OCI-LY1 (cell line): ENCODE data around the gene MAP3K6.
"Not testable (repeated sequence)": the region's sequence is repeated elsewhere in the genome, so short reads cannot be mapped to it uniquely, and the experiment has no call there.

Experiments
- H2AFZ ChIP-seq: fragments of 200-600 bp; sonication (generic), shearing (Covaris generic); 2 replicates; pipeline ENCODE4 v1.6.0; 2014; ENCODE audit warnings: antibody characterized with exemption, mild to moderate bottlenecking, low read length
- H3F3A ChIP-seq: fragments of 200-600 bp; sonication (generic), shearing (Covaris generic); 2 replicates; pipeline ENCODE4 v1.6.0; 2014; ENCODE audit warnings: mild to moderate bottlenecking, antibody characterized with exemption, low read length, moderate library complexity; ENCODE audit not compliant: insufficient read depth
- H3K27ac ChIP-seq: fragments of 200-600 bp; sonication (generic); 2 replicates; pipeline ENCODE4 v1.5.1; 2014; ENCODE audit warnings: low read length, mixed run types, mild to moderate bottlenecking, low read depth; ENCODE audit not compliant: poor library complexity, severe bottlenecking
- H3K27me3 ChIP-seq: fragments of 200-600 bp; sonication (generic); 2 replicates; pipeline ENCODE4 v1.6.0; 2014; ENCODE audit warnings: antibody characterized with exemption, mild to moderate bottlenecking, low read length, moderate library complexity; ENCODE audit not compliant: insufficient read depth
- H3K36me3 ChIP-seq: fragments of 200-600 bp; sonication (generic); 2 replicates; pipeline ENCODE4 v1.6.1; 2014; ENCODE audit warnings: mild to moderate bottlenecking, antibody characterized with exemption, low read length, moderate library complexity, mixed read lengths; ENCODE audit not compliant: insufficient read depth
- H3K4me1 ChIP-seq: fragments of 200-600 bp; sonication (generic); 2 replicates; pipeline ENCODE4 v1.5.1; 2014; ENCODE audit warnings: mild to moderate bottlenecking, low read length, moderate library complexity; ENCODE audit not compliant: insufficient read depth, severe bottlenecking
- H3K4me2 ChIP-seq: fragments of 200-600 bp; sonication (generic), shearing (Covaris generic); 2 replicates; pipeline ENCODE4 v1.6.1; 2014; ENCODE audit warnings: low read length
- H3K4me3 ChIP-seq: fragments of 200-600 bp; sonication (generic); 2 replicates; pipeline ENCODE4 v1.5.1; 2014; ENCODE audit warnings: low read length, low read depth, mild to moderate bottlenecking, mixed read lengths; ENCODE audit not compliant: poor library complexity, severe bottlenecking
- H3K79me2 ChIP-seq: fragments of 200-600 bp; shearing (Covaris generic); 2 replicates; pipeline ENCODE4 v1.6.1; 2016; ENCODE audit warnings: mixed run types, low read length, mixed read lengths; ENCODE audit not compliant: insufficient read depth
- H3K9ac ChIP-seq: fragments of 200-600 bp; sonication (generic), shearing (Covaris generic); 2 replicates; pipeline ENCODE4 v1.6.1; 2014; ENCODE audit warnings: mild to moderate bottlenecking, low read length, mixed read lengths
- H3K9me2 ChIP-seq: fragments of 200-600 bp; sonication (generic), shearing (Covaris generic); 2 replicates; pipeline ENCODE4 v1.6.1; 2014; ENCODE audit warnings: low read depth, mild to moderate bottlenecking, low read length, mixed read lengths
- H3K9me3 ChIP-seq: fragments of 200-600 bp; shearing (Covaris generic); 2 replicates; pipeline ENCODE4 v1.6.1; 2014; ENCODE audit warnings: low read length, mixed read lengths
- H4K20me1 ChIP-seq: fragments of 200-600 bp; sonication (generic), shearing (Covaris generic); 2 replicates; pipeline ENCODE4 v1.6.0; 2016; ENCODE audit warnings: mild to moderate bottlenecking, low read length; ENCODE audit not compliant: insufficient read depth
- EZH2 ChIP-seq: fragments of 200-600 bp; sonication (generic), shearing (Covaris generic); IDR thresholded peaks from 2 replicates; pipeline ENCODE4 v1.8.0; 2017; ENCODE audit warnings: borderline replicate concordance, mixed run types, mild to moderate bottlenecking, antibody characterized with exemption, low read length, moderate library complexity, mixed read lengths
- TF ChIP-seq, protein P1 (sequence below): fragments of 200-600 bp; sonication (generic), shearing (Covaris generic); IDR thresholded peaks from 2 replicates; pipeline ENCODE4 v1.5.1; 2017; ENCODE audit warnings: mild to moderate bottlenecking, antibody characterized with exemption, low read length, moderate library complexity, mixed read lengths

The MAP3K6 gene

DNA sequence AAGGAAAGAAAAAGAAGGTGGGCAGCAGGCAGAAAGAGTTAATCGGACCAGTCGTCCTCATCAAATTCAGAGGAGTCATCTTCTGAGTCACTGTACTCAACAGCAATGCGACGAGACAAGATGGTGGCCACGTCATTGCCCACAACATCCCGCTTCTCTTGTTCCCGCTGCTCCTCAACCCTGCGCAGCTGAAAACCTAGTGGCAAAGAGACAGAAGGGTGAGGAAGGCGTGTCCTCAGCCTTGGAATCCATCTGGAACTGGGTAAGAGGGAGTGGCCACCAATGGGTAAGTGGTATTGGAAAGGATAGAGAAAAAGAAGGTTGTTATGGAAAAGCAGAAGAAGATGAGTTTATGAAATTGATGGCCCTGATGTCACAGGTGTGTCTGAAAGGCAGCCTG is 41.4 kb upstream of the MAP3K6 start:
- Histone ChIP-seq H4K20me1 (no peaks in the 10 kb centered on the region), H3K4me1 (peaks cover 52% of the 10 kb centered on the region), H3K27me3 (no peaks in the 10 kb centered on the region), H3K79me2 (no peaks in the 10 kb centered on the region), H3K36me3 (peaks cover 73% of the 10 kb centered on the region), H3K4me2 (no peak overlapping the region), H2AFZ (no peak overlapping the region), H3K9me2 (no peaks in the 10 kb centered on the region), H3K9ac (no peak overlapping the region), H3K9me3 (no peaks in the 10 kb centered on the region), H3K4me3 (no peak overlapping the region), H3K27ac (no peak overlapping the region), H3F3A (no peaks in the 10 kb centered on the region; the same call in 1 of the 2 replicates)
- TF ChIP-seq, protein P1, sequence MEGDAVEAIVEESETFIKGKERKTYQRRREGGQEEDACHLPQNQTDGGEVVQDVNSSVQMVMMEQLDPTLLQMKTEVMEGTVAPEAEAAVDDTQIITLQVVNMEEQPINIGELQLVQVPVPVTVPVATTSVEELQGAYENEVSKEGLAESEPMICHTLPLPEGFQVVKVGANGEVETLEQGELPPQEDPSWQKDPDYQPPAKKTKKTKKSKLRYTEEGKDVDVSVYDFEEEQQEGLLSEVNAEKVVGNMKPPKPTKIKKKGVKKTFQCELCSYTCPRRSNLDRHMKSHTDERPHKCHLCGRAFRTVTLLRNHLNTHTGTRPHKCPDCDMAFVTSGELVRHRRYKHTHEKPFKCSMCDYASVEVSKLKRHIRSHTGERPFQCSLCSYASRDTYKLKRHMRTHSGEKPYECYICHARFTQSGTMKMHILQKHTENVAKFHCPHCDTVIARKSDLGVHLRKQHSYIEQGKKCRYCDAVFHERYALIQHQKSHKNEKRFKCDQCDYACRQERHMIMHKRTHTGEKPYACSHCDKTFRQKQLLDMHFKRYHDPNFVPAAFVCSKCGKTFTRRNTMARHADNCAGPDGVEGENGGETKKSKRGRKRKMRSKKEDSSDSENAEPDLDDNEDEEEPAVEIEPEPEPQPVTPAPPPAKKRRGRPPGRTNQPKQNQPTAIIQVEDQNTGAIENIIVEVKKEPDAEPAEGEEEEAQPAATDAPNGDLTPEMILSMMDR = no peak
- no peak for TF ChIP-seq EZH2

DNA sequence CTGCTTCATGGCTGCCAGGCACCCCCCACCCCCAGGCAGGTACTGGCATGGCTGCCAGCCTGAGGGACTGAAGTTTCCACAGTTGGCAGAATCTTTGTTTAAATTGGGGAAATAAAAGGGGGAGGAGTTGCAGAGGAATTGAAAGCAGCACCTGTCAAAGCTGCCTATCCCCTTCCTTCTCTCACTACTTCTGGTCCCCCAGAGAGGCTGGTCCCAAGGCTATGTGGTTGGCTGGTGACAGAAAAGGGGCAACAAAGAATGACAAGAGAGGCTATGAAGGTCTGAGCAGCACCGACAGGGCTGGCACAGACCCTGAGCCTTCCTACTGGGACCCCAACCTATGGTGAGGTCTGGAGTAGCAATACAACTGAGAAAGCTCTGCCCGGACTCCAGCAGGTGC is 40.0 kb upstream of the MAP3K6 start:
- Histone ChIP-seq H3K4me2 (peak overlapping the region; percentile 24; the same call in 1 of the 2 replicates), H3K9ac (peak overlapping the region; percentile 43; the same call in 1 of the 2 replicates)
- not testable (repeated sequence) for H4K20me1 ChIP-seq

DNA sequence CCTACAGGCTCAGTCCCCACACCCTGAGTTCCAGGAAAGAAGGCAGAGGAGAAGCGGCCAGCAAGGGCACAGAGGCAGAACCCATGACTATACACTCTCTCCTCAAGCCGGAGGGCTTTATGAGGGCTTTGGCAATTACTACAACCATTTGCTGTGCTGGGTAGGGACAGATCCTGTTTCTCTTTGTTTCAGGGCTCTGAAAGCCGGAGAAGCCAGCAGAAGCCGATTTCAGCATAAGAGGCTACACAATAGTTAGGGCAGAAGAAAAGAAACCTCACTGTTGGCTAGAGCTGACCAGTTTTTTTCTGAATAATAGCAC is 39.6 kb upstream of the MAP3K6 start:
- Histone ChIP-seq H3K4me3 (no peak overlapping the region), H3F3A (no peaks in the 10 kb centered on the region; the same call in 1 of the 2 replicates), H3K27ac (peak overlapping the region; percentile 94), H3K36me3 (peaks cover 60% of the 10 kb centered on the region), H3K4me1 (peaks cover 62% of the 10 kb centered on the region), H2AFZ (no peak overlapping the region), H3K27me3 (no peaks in the 10 kb centered on the region), H3K4me2 (no peak overlapping the region), H3K9ac (no peak overlapping the region; the same call in 1 of the 2 replicates), H3K9me3 (no peaks in the 10 kb centered on the region), H3K9me2 (no peaks in the 10 kb centered on the region), H3K79me2 (no peaks in the 10 kb centered on the region), H4K20me1 (no peaks in the 10 kb centered on the region)
- TF ChIP-seq EZH2 = no peak
- TF ChIP-seq, protein P1 = no peak

More for the DNA sequence above, 40.0 kb upstream of the MAP3K6 start:
- peaks cover 64% of the 10 kb centered on the region for H3K36me3 ChIP-seq
- peak overlapping the region; percentile 94 for H3K27ac ChIP-seq
- H2AFZ ChIP-seq, H3F3A ChIP-seq, H3K79me2 ChIP-seq, H3K9me3 ChIP-seq, H3K27me3 ChIP-seq, H3K9me2 ChIP-seq, H3K4me3 ChIP-seq: not testable (repeated sequence)
- peaks cover 62% of the 10 kb centered on the region for H3K4me1 ChIP-seq

DNA sequence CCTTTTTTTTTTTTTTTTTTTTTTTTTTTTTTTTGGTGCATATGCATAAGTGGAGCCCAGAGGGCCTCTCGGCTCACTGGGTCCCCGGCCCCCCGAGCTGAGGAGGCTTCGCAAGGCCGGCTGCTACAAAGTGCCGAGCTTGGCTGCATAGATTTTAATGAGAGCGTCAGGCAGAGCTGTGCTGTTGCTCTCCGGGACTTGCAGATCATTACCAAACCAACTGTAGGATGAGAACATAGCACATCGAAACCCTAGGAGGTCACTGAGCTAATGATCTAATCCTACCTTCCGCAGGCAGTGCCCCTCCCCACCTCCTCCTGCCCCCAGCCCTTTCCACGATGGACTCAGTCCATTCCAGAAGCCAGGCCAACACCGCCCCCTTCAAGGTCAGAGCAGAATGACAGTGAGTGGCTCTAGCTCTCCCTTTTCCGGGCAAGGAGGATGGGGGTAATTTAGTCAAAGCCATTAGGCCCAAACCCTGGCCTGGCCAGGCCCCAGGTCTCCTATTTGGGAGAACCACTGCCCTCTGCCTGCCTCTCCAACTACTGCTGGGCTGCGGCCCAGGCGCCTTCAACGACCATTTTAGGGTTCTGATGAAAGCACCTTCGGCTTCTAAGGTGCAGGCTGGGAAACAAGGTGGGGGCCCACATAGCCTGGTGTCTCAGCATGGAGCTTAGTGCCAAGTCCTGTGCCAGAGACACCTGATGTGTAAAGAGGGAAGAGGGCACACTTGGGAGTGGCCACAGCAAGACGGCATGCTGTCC is 39.0 kb upstream of the MAP3K6 start:
- peaks cover 62% of the 10 kb centered on the region for H3K4me1 ChIP-seq
- H3K9ac ChIP-seq = not testable (repeated sequence)

More for the DNA sequence above, 39.0 kb upstream of the MAP3K6 start:
- not testable (repeated sequence) for H4K20me1 ChIP-seq, H3K9me2 ChIP-seq, H3K4me2 ChIP-seq, H3K4me3 ChIP-seq, H3K27me3 ChIP-seq, H3F3A ChIP-seq, H3K79me2 ChIP-seq, H2AFZ ChIP-seq, H3K9me3 ChIP-seq
- H3K36me3 ChIP-seq = peaks cover 55% of the 10 kb centered on the region
- H3K27ac ChIP-seq = peak overlapping the region; percentile 94
